MG63 (cell line): Measurements from ENCODE around the gene TMEM81. TPM values are rescaled to one million over a fixed set of nuclear protein-coding genes. Genes with fewer than 3 reads are reported as not detected.

Experiments
- DNase-seq: peaks from one replicate; pipeline ENCODE4 v3.0.0-alpha.2; 2020
- H3K27me3 ChIP-seq: fragments of 250-450 bp; sonication (Bioruptor Pico); 2 replicates; pipeline ENCODE4 v1.5.1; 2020; ENCODE audit warnings: mild to moderate bottlenecking, moderate library complexity
- H3K36me3 ChIP-seq: fragments of 250-450 bp; sonication (Bioruptor Pico); 2 replicates; pipeline ENCODE4 v1.5.1; 2020; ENCODE audit warnings: mild to moderate bottlenecking, moderate library complexity
- H3K4me3 ChIP-seq: fragments of 250-450 bp; sonication (Bioruptor Pico); 2 replicates; pipeline ENCODE4 v1.5.1; 2020; ENCODE audit warnings: mild to moderate bottlenecking, moderate library complexity
- H3K9me3 ChIP-seq: fragments of 250-450 bp; sonication (Bioruptor Pico); 2 replicates; pipeline ENCODE4 v1.5.1; 2020; ENCODE audit warnings: mild to moderate bottlenecking, moderate library complexity
- total RNA-seq: library from RNA; depleted of rRNA; stranded (reverse); fragments of >200 nt; shearing (Covaris generic); gene quantifications from 2 replicates; pipeline ENCODE4 v1.2.3, GENCODE V29; 2014; ENCODE audit warnings: low replicate concordance

TMEM81 gene
- total RNA-seq, 1 experiment from 2014 or later, result 5.1 TPM

- Histone ChIP-seq H3K4me3 (no peak overlapping the region), H3K27me3 (no peaks in the 10 kb centered on the region), H3K9me3 (no peaks in the 10 kb centered on the region), H3K36me3 (peaks cover 76% of the 10 kb centered on the region)
- DNase-seq, result no peak
These were observed 6.9 kb upstream of the TMEM81 start for GRCh38 chr1:205091043-205091740.

GRCh38 chr1:205088341-205088740 is 4.1 kb upstream of the TMEM81 start:
- Histone ChIP-seq H3K36me3 (peaks cover 69% of the 10 kb centered on the region), H3K27me3 (no peaks in the 10 kb centered on the region), H3K4me3 (no peak overlapping the region), H3K9me3 (no peaks in the 10 kb centered on the region)
- DNase-seq, result no peak

- Histone ChIP-seq H3K27me3 (no peaks in the 10 kb centered on the region), H3K4me3 (no peak overlapping the region), H3K9me3 (no peaks in the 10 kb centered on the region), H3K36me3 (peaks cover 18% of the 10 kb centered on the region)
- DNase-seq, result no peak
These were observed 1.8 kb downstream of the TMEM81 start for GRCh38 chr1:205082431-205082830.

- Histone ChIP-seq H3K36me3 (no peaks in the 10 kb centered on the region; the same call in 1 of the 2 replicates), H3K4me3 (no peak overlapping the region), H3K9me3 (no peaks in the 10 kb centered on the region), H3K27me3 (no peaks in the 10 kb centered on the region)
- DNase-seq, result no peak
These were observed 6.3 kb downstream of the TMEM81 start for GRCh38 chr1:205077934-205078311.

- Histone ChIP-seq H3K27me3 (no peaks in the 10 kb centered on the region), H3K4me3 (no peak overlapping the region), H3K9me3 (no peaks in the 10 kb centered on the region), H3K36me3 (no peaks in the 10 kb centered on the region; the same call in 1 of the 2 replicates)
- DNase-seq, result no peak
These were observed 6.9 kb downstream of the TMEM81 start for GRCh38 chr1:205077158-205077933.

GRCh38 chr1:205076245-205076761 is 8.0 kb downstream of the TMEM81 start:
- no peak for DNase-seq
- Histone ChIP-seq H3K36me3 (no peaks in the 10 kb centered on the region), H3K9me3 (no peaks in the 10 kb centered on the region), H3K4me3 (no peak overlapping the region), H3K27me3 (no peaks in the 10 kb centered on the region)

GRCh38 chr1:205075642-205076155 is 8.6 kb downstream of the TMEM81 start:
- no peaks in the 10 kb centered on the region for H3K9me3 ChIP-seq
- no peak for DNase-seq
- no peaks in the 10 kb centered on the region for H3K36me3 ChIP-seq
- H3K4me3 ChIP-seq, result no peak overlapping the region
- no peaks in the 10 kb centered on the region for H3K27me3 ChIP-seq

GRCh38 chr1:205074513-205074912 is 9.7 kb downstream of the TMEM81 start:
- H3K9me3 ChIP-seq, result no peaks in the 10 kb centered on the region
- no peak overlapping the region for H3K4me3 ChIP-seq
- DNase-seq, result no peak
- no peaks in the 10 kb centered on the region for H3K36me3 ChIP-seq
- H3K27me3 ChIP-seq, result no peaks in the 10 kb centered on the region

GRCh38 chr1:205074084-205074483 is 10.2 kb downstream of the TMEM81 start:
- H3K9me3 ChIP-seq, result no peaks in the 10 kb centered on the region
- no peak overlapping the region for H3K4me3 ChIP-seq
- DNase-seq, result no peak
- H3K36me3 ChIP-seq, result no peaks in the 10 kb centered on the region
- H3K27me3 ChIP-seq, result no peaks in the 10 kb centered on the region

GRCh38 chr1:205073511-205073910 is 10.7 kb downstream of the TMEM81 start:
- Histone ChIP-seq H3K36me3 (no peaks in the 10 kb centered on the region), H3K9me3 (no peaks in the 10 kb centered on the region), H3K4me3 (no peak overlapping the region), H3K27me3 (no peaks in the 10 kb centered on the region)
- DNase-seq, result peak; percentile 80

- Histone ChIP-seq H3K27me3 (no peaks in the 10 kb centered on the region), H3K4me3 (no peak overlapping the region), H3K9me3 (no peaks in the 10 kb centered on the region), H3K36me3 (no peaks in the 10 kb centered on the region)
- no peak for DNase-seq
These were observed 11.4 kb downstream of the TMEM81 start for GRCh38 chr1:205072881-205073280.

- H3K27me3 ChIP-seq, result no peaks in the 10 kb centered on the region
- no peaks in the 10 kb centered on the region for H3K36me3 ChIP-seq
- H3K9me3 ChIP-seq, result no peaks in the 10 kb centered on the region
- no peak for DNase-seq
- no peak overlapping the region for H3K4me3 ChIP-seq
These were observed 12.0 kb downstream of the TMEM81 start for GRCh38 chr1:205072286-205072685.

GRCh38 chr1:205071801-205072200 is 12.5 kb downstream of the TMEM81 start:
- DNase-seq, result no peak
- Histone ChIP-seq H3K27me3 (no peaks in the 10 kb centered on the region), H3K4me3 (no peak overlapping the region)

GRCh38 chr1:205071028-205071409 is 13.2 kb downstream of the TMEM81 start:
- no peak for DNase-seq
- no peaks in the 10 kb centered on the region for H3K36me3 ChIP-seq

More at GRCh38 chr1:205071801-205072200, 12.5 kb downstream of the TMEM81 start:
- Histone ChIP-seq H3K36me3 (no peaks in the 10 kb centered on the region), H3K9me3 (no peaks in the 10 kb centered on the region)

GRCh38 chr1:205069371-205070125 is 14.7 kb downstream of the TMEM81 start:
- H3K4me3 ChIP-seq, result no peak overlapping the region
- no peaks in the 10 kb centered on the region for H3K36me3 ChIP-seq
- no peaks in the 10 kb centered on the region for H3K27me3 ChIP-seq
- no peak for DNase-seq
- no peaks in the 10 kb centered on the region for H3K9me3 ChIP-seq

More at GRCh38 chr1:205071028-205071409, 13.2 kb downstream of the TMEM81 start:
- H3K27me3 ChIP-seq, result no peaks in the 10 kb centered on the region
- H3K4me3 ChIP-seq, result no peak overlapping the region
- no peaks in the 10 kb centered on the region for H3K9me3 ChIP-seq

- no peak overlapping the region for H3K4me3 ChIP-seq
- H3K27me3 ChIP-seq, result no peaks in the 10 kb centered on the region
- no peak for DNase-seq
- H3K9me3 ChIP-seq, result no peaks in the 10 kb centered on the region
- H3K36me3 ChIP-seq, result no peaks in the 10 kb centered on the region
These were observed 15.7 kb downstream of the TMEM81 start for GRCh38 chr1:205068457-205069040.
